ENCODE data around the gene EDDM13. TPM values are rescaled to one million over a fixed set of nuclear protein-coding genes. Genes with fewer than 3 reads are reported as not detected.

EDDM13 gene
- total and polyA plus RNA-seq, 2 of the 13 experiments (the other 11 are each of a cell fraction or from before 2014, with no cell fraction given), result not detected

DNA sequence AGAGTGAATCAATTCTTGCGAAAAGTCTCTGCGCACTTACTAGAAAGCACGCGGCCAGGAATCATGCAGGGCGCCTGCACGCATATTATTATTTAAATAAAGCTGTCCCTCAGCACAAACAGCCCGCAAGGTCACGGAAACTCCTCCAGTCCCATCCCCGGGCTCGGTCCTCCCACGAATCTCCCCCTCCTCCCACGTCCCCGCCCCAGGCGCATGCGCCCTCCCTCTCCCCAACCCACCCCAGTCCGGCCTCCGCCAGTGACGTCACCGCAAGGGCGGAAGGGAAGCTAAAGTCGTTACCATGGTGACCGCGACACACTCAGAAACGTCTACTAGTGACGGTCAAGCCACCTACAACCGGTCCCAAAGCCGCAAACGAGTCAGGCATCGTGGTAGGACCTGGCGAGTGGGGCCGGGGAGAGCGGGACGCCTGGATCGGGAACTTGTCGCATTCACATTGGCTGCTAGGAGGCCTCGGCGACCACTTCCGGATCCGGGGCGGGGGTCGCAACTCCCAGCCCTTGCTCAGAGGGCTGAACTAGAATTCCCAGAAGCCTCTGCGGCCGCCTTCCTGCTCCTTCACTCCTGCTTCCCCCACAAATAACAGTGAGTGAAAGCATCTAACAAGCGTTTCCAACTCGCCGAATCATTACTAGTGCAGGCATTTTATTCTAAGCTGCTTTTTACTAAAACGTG is 42.0 kb downstream of the EDDM13 start, which contains the start of gene ZSCAN5A (continued):
- TF ChIP-seq ZNF441 (CRISPR knock-in tag; IDR thresholded peaks at IDR 0.05; ENCODE audit: borderline replicate concordance) (0 out of 2 replicates have a peak, but pooled peaks have one; percentile 24), ZNF589 (CRISPR knock-in tag; conservative IDR thresholded peaks at IDR 0.05) (no peak), GABPA (IDR thresholded peaks at IDR 0.05; ENCODE audit: low read depth, low read length) (peak; percentile 92), GABPA (CRISPR knock-in tag; IDR thresholded peaks at IDR 0.05; ENCODE audit: low read depth) (peak; percentile 98), ZFP90 (CRISPR knock-in tag; IDR thresholded peaks at IDR 0.05; ENCODE audit: borderline replicate concordance) (no peak), ZNF138 (CRISPR knock-in tag; IDR thresholded peaks at IDR 0.05; ENCODE audit: low read depth) (no peak), ZNF350 (CRISPR knock-in tag; IDR thresholded peaks at IDR 0.05; ENCODE audit: borderline replicate concordance, low read depth) (peak; percentile 57; the same call in 1 of the 2 replicates), SCMH1 (CRISPR knock-in tag; IDR thresholded peaks at IDR 0.05; ENCODE audit: borderline replicate concordance) (no peak), CREBL2 (CRISPR knock-in tag; IDR thresholded peaks at IDR 0.05; ENCODE audit: borderline replicate concordance) (no peak), HNF4A (CRISPR knock-in tag; IDR thresholded peaks at IDR 0.05) (no peak)
- TF ChIP-seq, protein P1, sequence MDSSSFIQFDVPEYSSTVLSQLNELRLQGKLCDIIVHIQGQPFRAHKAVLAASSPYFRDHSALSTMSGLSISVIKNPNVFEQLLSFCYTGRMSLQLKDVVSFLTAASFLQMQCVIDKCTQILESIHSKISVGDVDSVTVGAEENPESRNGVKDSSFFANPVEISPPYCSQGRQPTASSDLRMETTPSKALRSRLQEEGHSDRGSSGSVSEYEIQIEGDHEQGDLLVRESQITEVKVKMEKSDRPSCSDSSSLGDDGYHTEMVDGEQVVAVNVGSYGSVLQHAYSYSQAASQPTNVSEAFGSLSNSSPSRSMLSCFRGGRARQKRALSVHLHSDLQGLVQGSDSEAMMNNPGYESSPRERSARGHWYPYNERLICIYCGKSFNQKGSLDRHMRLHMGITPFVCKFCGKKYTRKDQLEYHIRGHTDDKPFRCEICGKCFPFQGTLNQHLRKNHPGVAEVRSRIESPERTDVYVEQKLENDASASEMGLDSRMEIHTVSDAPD (CRISPR knock-in tag; IDR thresholded peaks at IDR 0.05), result no peak
- TF ChIP-seq, protein P2, sequence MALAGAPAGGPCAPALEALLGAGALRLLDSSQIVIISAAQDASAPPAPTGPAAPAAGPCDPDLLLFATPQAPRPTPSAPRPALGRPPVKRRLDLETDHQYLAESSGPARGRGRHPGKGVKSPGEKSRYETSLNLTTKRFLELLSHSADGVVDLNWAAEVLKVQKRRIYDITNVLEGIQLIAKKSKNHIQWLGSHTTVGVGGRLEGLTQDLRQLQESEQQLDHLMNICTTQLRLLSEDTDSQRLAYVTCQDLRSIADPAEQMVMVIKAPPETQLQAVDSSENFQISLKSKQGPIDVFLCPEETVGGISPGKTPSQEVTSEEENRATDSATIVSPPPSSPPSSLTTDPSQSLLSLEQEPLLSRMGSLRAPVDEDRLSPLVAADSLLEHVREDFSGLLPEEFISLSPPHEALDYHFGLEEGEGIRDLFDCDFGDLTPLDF (CRISPR knock-in tag; IDR thresholded peaks at IDR 0.05), result no peak
- TF ChIP-seq, protein P3, sequence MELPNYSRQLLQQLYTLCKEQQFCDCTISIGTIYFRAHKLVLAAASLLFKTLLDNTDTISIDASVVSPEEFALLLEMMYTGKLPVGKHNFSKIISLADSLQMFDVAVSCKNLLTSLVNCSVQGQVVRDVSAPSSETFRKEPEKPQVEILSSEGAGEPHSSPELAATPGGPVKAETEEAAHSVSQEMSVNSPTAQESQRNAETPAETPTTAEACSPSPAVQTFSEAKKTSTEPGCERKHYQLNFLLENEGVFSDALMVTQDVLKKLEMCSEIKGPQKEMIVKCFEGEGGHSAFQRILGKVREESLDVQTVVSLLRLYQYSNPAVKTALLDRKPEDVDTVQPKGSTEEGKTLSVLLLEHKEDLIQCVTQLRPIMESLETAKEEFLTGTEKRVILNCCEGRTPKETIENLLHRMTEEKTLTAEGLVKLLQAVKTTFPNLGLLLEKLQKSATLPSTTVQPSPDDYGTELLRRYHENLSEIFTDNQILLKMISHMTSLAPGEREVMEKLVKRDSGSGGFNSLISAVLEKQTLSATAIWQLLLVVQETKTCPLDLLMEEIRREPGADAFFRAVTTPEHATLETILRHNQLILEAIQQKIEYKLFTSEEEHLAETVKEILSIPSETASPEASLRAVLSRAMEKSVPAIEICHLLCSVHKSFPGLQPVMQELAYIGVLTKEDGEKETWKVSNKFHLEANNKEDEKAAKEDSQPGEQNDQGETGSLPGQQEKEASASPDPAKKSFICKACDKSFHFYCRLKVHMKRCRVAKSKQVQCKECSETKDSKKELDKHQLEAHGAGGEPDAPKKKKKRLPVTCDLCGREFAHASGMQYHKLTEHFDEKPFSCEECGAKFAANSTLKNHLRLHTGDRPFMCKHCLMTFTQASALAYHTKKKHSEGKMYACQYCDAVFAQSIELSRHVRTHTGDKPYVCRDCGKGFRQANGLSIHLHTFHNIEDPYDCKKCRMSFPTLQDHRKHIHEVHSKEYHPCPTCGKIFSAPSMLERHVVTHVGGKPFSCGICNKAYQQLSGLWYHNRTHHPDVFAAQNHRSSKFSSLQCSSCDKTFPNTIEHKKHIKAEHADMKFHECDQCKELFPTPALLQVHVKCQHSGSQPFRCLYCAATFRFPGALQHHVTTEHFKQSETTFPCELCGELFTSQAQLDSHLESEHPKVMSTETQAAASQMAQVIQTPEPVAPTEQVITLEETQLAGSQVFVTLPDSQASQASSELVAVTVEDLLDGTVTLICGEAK (IDR thresholded peaks at IDR 0.05), result peak; percentile 81
- TF ChIP-seq, protein P3 (CRISPR knock-in tag; IDR thresholded peaks at IDR 0.05), result no peak
- TF ChIP-seq, protein P4, sequence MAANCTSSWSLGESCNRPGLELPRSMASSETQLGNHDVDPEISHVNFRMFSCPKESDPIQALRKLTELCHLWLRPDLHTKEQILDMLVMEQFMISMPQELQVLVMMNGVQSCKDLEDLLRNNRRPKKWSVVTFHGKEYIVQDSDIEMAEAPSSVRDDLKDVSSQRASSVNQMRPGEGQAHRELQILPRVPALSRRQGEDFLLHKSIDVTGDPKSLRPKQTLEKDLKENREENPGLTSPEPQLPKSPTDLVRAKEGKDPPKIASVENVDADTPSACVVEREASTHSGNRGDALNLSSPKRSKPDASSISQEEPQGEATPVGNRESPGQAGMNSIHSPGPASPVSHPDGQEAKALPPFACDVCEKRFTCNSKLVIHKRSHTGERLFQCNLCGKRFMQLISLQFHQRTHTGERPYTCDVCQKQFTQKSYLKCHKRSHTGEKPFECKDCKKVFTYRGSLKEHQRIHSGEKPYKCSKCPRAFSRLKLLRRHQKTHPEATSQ (CRISPR knock-in tag; IDR thresholded peaks at IDR 0.05; ENCODE audit: borderline replicate concordance), result no peak; the same call in 1 of the 2 replicates
